PC-9 (cell line): ENCODE results near the gene SLC35F3. TPM values are rescaled to one million over a fixed set of nuclear protein-coding genes. Genes with fewer than 3 reads are reported as not detected.
"Not testable (repeated sequence)": the region's sequence is repeated elsewhere in the genome, so short reads cannot be mapped to it uniquely, and the experiment has no call there.

ENCODE experiments used
- BruUV-seq: library from RNA; stranded (reverse); fragments of 400-500 nt; replicated peaks from 2 replicates; lab custom pipeline; 2021; lab: Mats Ljungman, UMichigan
- CTCF ChIA-PET: fragments of 300-600 bp; sonication (Branson Sonifier 250); formaldehyde crosslinking; loops from one replicate; lab custom pipeline; 2022; ENCODE audit warnings: antibody characterized with exemption; lab: Charles Lee
- POLR2A ChIA-PET: fragments of 300-600 bp; sonication (Branson Sonifier 250); formaldehyde crosslinking; loops from one replicate; lab custom pipeline; 2022; ENCODE audit warnings: antibody characterized with exemption; ENCODE audit not compliant: unreplicated experiment; lab: Charles Lee
- DNase-seq, 2 experiments: peaks; one replicate each; pipeline versions ENCODE4 v3.0.0 to v3.0.0-alpha.2; 2015 to 2022; ENCODE audit warnings: mixed read lengths in 1 of 2
- H2AFZ ChIP-seq: fragments of 200-600 bp; sonication (generic); 2 replicates; pipeline ENCODE4 v1.8.1; 2017; ENCODE audit warnings: antibody characterized with exemption
- H3F3A ChIP-seq: fragments of 200-600 bp; sonication (generic); 2 replicates; pipeline ENCODE4 v1.8.1; 2017; ENCODE audit warnings: antibody characterized with exemption, mild to moderate bottlenecking, low read depth; ENCODE audit not compliant: insufficient read depth
- H3K27ac ChIP-seq: fragments of 200-600 bp; sonication (generic); 2 replicates; pipeline ENCODE4 v1.6.1; 2016; ENCODE audit warnings: mixed run types
- H3K27me3 ChIP-seq: fragments of 200-600 bp; sonication (generic); 2 replicates; pipeline ENCODE4 v1.6.1; 2016; ENCODE audit warnings: low read depth, mixed run types; ENCODE audit not compliant: insufficient read depth
- H3K36me3 ChIP-seq: fragments of 200-600 bp; sonication (generic); 2 replicates; pipeline ENCODE4 v1.6.1; 2016; ENCODE audit warnings: low read depth, mixed run types
- H3K4me1 ChIP-seq: fragments of 200-600 bp; sonication (generic); replicated peaks from 2 replicates; pipeline ENCODE4 v1.6.1; 2016; ENCODE audit warnings: mixed run types; ENCODE audit not compliant: insufficient read depth
- H3K4me2 ChIP-seq: fragments of 200-600 bp; sonication (generic); 2 replicates; pipeline ENCODE4 v1.6.1; 2017; ENCODE audit warnings: mixed run types
- H3K4me3 ChIP-seq: fragments of 200-600 bp; sonication (generic); 2 replicates; pipeline ENCODE4 v1.6.1; 2016; ENCODE audit warnings: mixed run types
- H3K79me2 ChIP-seq: fragments of 200-600 bp; sonication (generic); 2 replicates; pipeline ENCODE4 v1.6.1; 2017; ENCODE audit warnings: low read depth, mixed run types
- H3K9me2 ChIP-seq: fragments of 200-600 bp; sonication (generic); 2 replicates; pipeline ENCODE4 v1.8.1; 2017; ENCODE audit warnings: mild to moderate bottlenecking; ENCODE audit not compliant: insufficient read depth
- H3K9me3 ChIP-seq: fragments of 200-600 bp; sonication (generic); 2 replicates; pipeline ENCODE4 v1.8.1; 2016; ENCODE audit warnings: low read depth; ENCODE audit not compliant: insufficient read depth
- H4K20me1 ChIP-seq: fragments of 200-600 bp; sonication (generic); 2 replicates; pipeline ENCODE4 v1.8.1; 2017; ENCODE audit not compliant: insufficient read depth
- EZH2 ChIP-seq: fragments of 200-600 bp; sonication (generic); IDR thresholded peaks from 2 replicates; pipeline ENCODE4 v1.8.0; 2017; ENCODE audit warnings: antibody characterized with exemption, low read depth
- intact Hi-C: fragments of 100-400 bp; cut with micrococcal nuclease; formaldehyde crosslinking; loops from one replicate; pipeline ENCODE4 v1.10.0; 2022; ENCODE audit not compliant: unreplicated experiment
- total RNA-seq: library from RNA; stranded (reverse); gene quantifications from 2 replicates; pipeline ENCODE4 v1.2.3, GENCODE V29; 2021
- TF ChIP-seq, protein P1 (sequence below): fragments of 200-600 bp; sonication (generic); conservative IDR thresholded peaks from 2 replicates; pipeline ENCODE4 v1.6.1; 2017; ENCODE audit warnings: mixed run types, antibody characterized with exemption, mild to moderate bottlenecking, moderate library complexity

SLC35F3 gene
- total RNA-seq, 1 experiment from 2014 or later = 6.1 TPM

DNA sequence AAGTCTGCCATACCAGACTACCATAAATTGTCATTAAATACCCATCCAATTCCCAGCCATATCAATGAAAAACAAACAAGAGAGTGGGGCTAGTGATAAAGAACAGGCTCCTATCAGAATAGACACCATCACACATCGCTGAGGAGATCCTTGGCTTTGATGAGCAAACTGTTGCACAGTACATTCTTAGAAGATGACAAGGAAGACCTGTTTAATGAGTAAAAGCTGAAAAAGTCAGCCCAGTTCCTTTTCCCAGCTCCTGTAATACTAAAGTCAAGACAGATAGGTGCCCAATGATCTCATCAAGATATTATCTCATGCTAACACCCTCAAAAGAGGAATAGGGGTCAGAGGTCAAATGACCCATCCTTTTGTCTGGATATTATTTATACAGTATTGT, 304.3 kb downstream of the SLC35F3 start:
- TF ChIP-seq, protein P1, sequence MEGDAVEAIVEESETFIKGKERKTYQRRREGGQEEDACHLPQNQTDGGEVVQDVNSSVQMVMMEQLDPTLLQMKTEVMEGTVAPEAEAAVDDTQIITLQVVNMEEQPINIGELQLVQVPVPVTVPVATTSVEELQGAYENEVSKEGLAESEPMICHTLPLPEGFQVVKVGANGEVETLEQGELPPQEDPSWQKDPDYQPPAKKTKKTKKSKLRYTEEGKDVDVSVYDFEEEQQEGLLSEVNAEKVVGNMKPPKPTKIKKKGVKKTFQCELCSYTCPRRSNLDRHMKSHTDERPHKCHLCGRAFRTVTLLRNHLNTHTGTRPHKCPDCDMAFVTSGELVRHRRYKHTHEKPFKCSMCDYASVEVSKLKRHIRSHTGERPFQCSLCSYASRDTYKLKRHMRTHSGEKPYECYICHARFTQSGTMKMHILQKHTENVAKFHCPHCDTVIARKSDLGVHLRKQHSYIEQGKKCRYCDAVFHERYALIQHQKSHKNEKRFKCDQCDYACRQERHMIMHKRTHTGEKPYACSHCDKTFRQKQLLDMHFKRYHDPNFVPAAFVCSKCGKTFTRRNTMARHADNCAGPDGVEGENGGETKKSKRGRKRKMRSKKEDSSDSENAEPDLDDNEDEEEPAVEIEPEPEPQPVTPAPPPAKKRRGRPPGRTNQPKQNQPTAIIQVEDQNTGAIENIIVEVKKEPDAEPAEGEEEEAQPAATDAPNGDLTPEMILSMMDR = no peak
- no peak for TF ChIP-seq EZH2
- DNase-seq = peak in 1 of 2 experiments; percentile 41
- ChIA-PET POLR2A (interaction anchor here (0.5 kb wide), 1 partner anchor 859 kb away, joined by 3 read pairs; no protein-coding TSS in a partner anchor), CTCF (no interaction called here)
- Histone ChIP-seq H2AFZ (no peak overlapping the region), H4K20me1 (no peaks in the 10 kb centered on the region), H3K4me3 (no peak overlapping the region), H3K27ac (no peak overlapping the region), H3K36me3 (no peaks in the 10 kb centered on the region), H3K9me3 (no peaks in the 10 kb centered on the region; the same call in 1 of the 2 replicates), H3K4me2 (no peak overlapping the region), H3K9me2 (no peaks in the 10 kb centered on the region), H3K4me1 (peaks cover 18% of the 10 kb centered on the region), H3K79me2 (no peaks in the 10 kb centered on the region), H3F3A (peaks cover 16% of the 10 kb centered on the region; the same call in 1 of the 2 replicates), H3K27me3 (no peaks in the 10 kb centered on the region)
- BruUV-seq = no TSS peak
- intact Hi-C loops = no loop called here

DNA sequence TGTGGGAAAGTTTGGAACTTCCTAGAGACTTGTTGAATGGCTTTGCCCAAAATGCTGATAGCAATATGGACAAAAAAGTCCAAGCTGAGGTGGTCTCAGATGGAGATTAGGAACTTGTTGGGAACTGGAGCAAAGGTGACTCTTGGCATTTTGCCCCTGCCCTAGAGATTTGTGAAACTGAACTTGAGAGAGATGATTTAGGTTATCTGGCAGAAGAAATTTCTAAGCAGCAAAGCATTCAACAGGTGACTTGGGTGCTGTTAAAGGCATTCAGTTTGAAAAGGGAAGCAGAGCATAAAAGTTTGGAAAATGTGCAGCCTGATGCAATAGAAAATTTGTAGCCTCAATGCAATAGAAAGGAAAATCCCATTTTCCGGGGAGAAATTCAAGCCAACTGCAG, 306.0 kb downstream of the SLC35F3 start:
- BruUV-seq, H3K79me2 ChIP-seq, intact Hi-C loops, H3K4me2 ChIP-seq, H4K20me1 ChIP-seq, H3K9me3 ChIP-seq, POLR2A ChIA-PET, CTCF ChIA-PET, H3K27me3 ChIP-seq, DNase-seq, H2AFZ ChIP-seq, H3K27ac ChIP-seq, H3K4me3 ChIP-seq, H3K36me3 ChIP-seq, H3K9me2 ChIP-seq: not testable (repeated sequence)
- H3K4me1 ChIP-seq = peaks cover 23% of the 10 kb centered on the region
- H3F3A ChIP-seq = peaks cover 16% of the 10 kb centered on the region; the same call in 1 of the 2 replicates

DNA sequence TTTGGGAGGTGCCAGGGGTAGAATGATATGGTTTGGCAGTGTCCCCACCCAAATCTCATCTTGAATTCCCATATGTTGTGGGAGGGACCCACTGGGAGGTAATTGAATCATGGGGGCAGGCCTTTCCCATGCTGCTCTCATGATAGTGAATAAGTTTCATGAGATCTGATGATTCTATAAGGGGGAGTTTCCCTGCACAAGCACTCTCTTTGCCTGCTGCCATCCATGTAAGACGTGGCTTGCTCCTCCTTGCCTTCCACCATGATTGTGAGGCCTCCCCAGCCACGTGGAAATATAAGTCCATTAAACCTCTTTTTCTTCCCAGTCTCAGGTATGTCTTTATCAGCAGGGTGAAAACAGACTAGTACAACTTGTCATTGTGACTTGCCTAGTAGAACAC, 307.4 kb downstream of the SLC35F3 start:
- H3K4me1 ChIP-seq = peaks cover 18% of the 10 kb centered on the region
- H2AFZ ChIP-seq, BruUV-seq, H3K9me2 ChIP-seq, intact Hi-C loops, H3K36me3 ChIP-seq, CTCF ChIA-PET, H4K20me1 ChIP-seq, DNase-seq, POLR2A ChIA-PET, H3K79me2 ChIP-seq, H3K4me3 ChIP-seq, H3K9me3 ChIP-seq, H3K4me2 ChIP-seq, H3K27me3 ChIP-seq, H3K27ac ChIP-seq: not testable (repeated sequence)
- H3F3A ChIP-seq = peaks cover 11% of the 10 kb centered on the region; the same call in 1 of the 2 replicates

DNA sequence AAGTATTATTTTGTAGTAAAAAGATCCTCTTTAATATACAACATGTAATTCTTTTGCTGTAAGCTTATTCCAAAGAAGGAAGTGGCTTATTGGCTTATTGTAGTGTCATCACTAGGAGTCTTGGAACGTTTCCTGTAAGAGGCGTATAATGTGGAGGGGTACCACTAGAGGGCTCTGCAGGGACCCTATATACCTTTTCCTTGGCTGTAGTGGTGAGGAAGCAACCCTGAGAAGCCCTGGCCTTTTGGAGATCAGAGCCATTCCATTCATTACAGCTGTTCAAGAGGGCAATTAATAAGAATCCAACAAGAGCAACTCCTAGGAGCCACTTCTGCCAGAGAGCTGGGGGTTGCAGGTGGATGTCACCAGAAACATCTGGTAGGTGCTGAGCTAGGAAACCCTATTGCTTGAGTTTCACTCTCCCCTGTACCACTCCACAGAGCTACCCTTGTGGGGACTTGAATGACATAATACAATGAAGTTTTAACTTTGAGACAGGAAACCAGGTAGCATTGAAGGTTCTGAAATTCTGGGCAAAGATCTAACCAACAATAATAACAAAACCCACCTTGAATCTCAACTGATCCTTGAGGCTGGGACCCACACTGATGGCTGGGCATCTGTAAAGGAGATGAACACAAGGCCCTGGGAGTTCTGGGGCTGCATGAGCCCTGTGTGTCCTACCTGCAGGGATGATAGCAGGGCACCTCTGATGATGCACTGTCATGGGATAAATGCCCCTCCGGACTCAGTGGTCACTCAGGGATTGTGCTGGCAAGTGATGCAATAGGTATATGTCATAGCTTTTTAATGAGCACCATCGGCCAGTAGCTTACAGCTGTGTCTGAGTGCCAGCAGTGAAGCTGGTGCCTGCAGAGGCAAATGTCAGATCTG, 308.5 kb downstream of the SLC35F3 start:
- Histone ChIP-seq H3K79me2 (no peaks in the 10 kb centered on the region), H2AFZ (no peak overlapping the region), H4K20me1 (no peaks in the 10 kb centered on the region), H3K27ac (no peak overlapping the region), H3K4me1 (peaks cover 13% of the 10 kb centered on the region), H3F3A (peaks cover 8% of the 10 kb centered on the region; the same call in 1 of the 2 replicates), H3K9me3 (no peaks in the 10 kb centered on the region; the same call in 1 of the 2 replicates), H3K9me2 (no peaks in the 10 kb centered on the region), H3K4me3 (no peak overlapping the region; the same call in 1 of the 2 replicates), H3K4me2 (peak overlapping the region; percentile 91), H3K27me3 (no peaks in the 10 kb centered on the region), H3K36me3 (no peaks in the 10 kb centered on the region)
- peak in 1 of 2 experiments; percentile 56 for DNase-seq
- ChIA-PET CTCF (interaction anchor here (0.6 to 1.3 kb wide), 2 partner anchors 97 to 880 kb away, joined by 4 to 8 read pairs; no protein-coding TSS in a partner anchor), POLR2A (no interaction called here)
- no TSS peak for BruUV-seq
- TF ChIP-seq, protein P1 = peak; percentile 60
- no peak for TF ChIP-seq EZH2
- intact Hi-C loops = no loop called here
